Osteoblast (primary cell): ENCODE results near the gene MAP4K4. TPM values are rescaled to one million over a fixed set of nuclear protein-coding genes. Genes with fewer than 3 reads are reported as not detected.

Source experiments
- DNase-seq: peaks from one replicate; pipeline ENCODE4 v3.0.0; 2011; ENCODE audit warnings: low spot score, mixed read lengths; ENCODE audit not compliant: insufficient read length; ENCODE audit errors: missing footprints
- H2AFZ ChIP-seq: 2 replicates; pipeline ENCODE4 v1.6.0; 2011; ENCODE audit warnings: mild to moderate bottlenecking, low read length
- H3K27ac ChIP-seq: 2 replicates; pipeline ENCODE4 v1.5.1; 2011; ENCODE audit warnings: mild to moderate bottlenecking, low read depth, low read length, moderate library complexity
- H3K27me3 ChIP-seq: 2 replicates; pipeline ENCODE4 v1.6.0; 2012; ENCODE audit warnings: mild to moderate bottlenecking, control low read depth, inconsistent platforms, low read length, moderate library complexity; ENCODE audit not compliant: insufficient read depth
- H3K36me3 ChIP-seq: 2 replicates; pipeline ENCODE4 v1.5.1; 2011; ENCODE audit warnings: mild to moderate bottlenecking, low read length, control low read depth, moderate library complexity; ENCODE audit not compliant: insufficient read depth
- H3K4me1 ChIP-seq: 2 replicates; pipeline ENCODE4 v1.5.1; 2011; ENCODE audit warnings: mild to moderate bottlenecking, low read length, control low read depth, moderate library complexity; ENCODE audit not compliant: insufficient read depth
- H3K4me2 ChIP-seq: 2 replicates; pipeline ENCODE4 v1.6.0; 2011; ENCODE audit warnings: mild to moderate bottlenecking, low read length; ENCODE audit not compliant: insufficient read depth
- H3K4me3 ChIP-seq: fragments of 200-600 bp; sonication (generic); 3 replicates; pipeline ENCODE4 v1.5.1; 2012; ENCODE audit warnings: mild to moderate bottlenecking, low read length, inconsistent platforms; ENCODE audit not compliant: insufficient read depth
- H3K79me2 ChIP-seq: 2 replicates; pipeline ENCODE4 v1.6.0; 2012; ENCODE audit warnings: mild to moderate bottlenecking, low read length, control low read depth, inconsistent platforms; ENCODE audit not compliant: insufficient read depth
- H3K9me3 ChIP-seq: 2 replicates; pipeline ENCODE4 v1.5.1; 2011; ENCODE audit warnings: low read depth, low read length, control low read depth
- H4K20me1 ChIP-seq: 2 replicates; pipeline ENCODE4 v1.6.0; 2012; ENCODE audit warnings: mild to moderate bottlenecking, low read length, control low read depth; ENCODE audit not compliant: insufficient read depth
- total RNA-seq: library from RNA; depleted of rRNA; stranded (reverse); fragments of >200 nt; gene quantifications from 2 replicates; pipeline ENCODE4 v1.2.3, GENCODE V29; 2012
- TF ChIP-seq, protein P1 (sequence below): IDR thresholded peaks from 2 replicates; pipeline ENCODE4 v1.5.1; 2011; ENCODE audit warnings: mild to moderate bottlenecking, low read depth, low read length, moderate library complexity; ENCODE audit errors: extremely low read depth

Gene MAP4K4
- total RNA-seq, 1 donor = 231 TPM

DNA sequence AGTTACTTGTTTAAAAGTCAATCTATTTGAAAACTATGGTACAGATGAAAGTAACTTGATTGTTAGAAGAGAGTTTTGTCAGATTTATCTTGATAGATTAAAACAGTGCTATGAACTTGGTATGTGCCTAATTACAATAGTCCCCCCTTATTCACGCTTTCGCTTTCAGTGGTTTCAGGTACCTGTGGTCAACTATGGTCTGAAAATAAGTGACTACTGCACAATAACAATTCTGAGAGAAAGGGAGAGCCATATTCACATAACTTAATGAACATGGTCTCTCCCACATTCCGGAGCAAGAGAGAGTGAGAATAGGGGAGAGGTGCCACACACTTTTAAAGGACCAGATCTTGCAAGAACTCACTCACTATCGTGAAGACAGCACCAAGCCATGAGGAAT lies 13.2 kb upstream of the MAP4K4 start:
- Histone ChIP-seq H2AFZ (no peak overlapping the region), H3K9me3 (no peaks in the 10 kb centered on the region), H3K4me1 (peaks cover 9% of the 10 kb centered on the region), H3K4me3 (no peak overlapping the region), H3K4me2 (no peak overlapping the region), H3K79me2 (no peaks in the 10 kb centered on the region), H3K27me3 (no peaks in the 10 kb centered on the region), H3K36me3 (no peaks in the 10 kb centered on the region), H4K20me1 (no peaks in the 10 kb centered on the region), H3K27ac (no peak overlapping the region)
- TF ChIP-seq, protein P1, sequence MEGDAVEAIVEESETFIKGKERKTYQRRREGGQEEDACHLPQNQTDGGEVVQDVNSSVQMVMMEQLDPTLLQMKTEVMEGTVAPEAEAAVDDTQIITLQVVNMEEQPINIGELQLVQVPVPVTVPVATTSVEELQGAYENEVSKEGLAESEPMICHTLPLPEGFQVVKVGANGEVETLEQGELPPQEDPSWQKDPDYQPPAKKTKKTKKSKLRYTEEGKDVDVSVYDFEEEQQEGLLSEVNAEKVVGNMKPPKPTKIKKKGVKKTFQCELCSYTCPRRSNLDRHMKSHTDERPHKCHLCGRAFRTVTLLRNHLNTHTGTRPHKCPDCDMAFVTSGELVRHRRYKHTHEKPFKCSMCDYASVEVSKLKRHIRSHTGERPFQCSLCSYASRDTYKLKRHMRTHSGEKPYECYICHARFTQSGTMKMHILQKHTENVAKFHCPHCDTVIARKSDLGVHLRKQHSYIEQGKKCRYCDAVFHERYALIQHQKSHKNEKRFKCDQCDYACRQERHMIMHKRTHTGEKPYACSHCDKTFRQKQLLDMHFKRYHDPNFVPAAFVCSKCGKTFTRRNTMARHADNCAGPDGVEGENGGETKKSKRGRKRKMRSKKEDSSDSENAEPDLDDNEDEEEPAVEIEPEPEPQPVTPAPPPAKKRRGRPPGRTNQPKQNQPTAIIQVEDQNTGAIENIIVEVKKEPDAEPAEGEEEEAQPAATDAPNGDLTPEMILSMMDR = no peak
- no peak for DNase-seq

DNA sequence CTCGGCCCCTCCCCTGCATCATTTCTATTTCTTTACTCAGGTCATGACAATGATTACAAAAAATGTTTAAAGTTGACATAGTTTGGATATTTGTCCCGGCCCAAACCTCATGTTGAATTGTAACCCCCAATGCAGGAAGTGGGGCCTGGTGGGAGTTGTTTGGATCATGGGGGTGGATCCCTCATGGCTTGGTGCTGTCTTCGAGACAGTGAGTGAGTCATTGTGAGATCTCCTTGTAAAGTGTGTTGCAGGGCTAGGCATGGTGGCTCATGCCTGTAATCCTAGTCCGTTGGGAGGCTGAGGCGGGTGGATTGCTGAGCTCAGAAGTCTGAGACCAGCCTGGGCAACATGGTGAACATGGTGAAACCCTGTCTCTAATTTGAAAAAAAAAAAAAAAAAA lies 9.2 kb upstream of the MAP4K4 start:
- TF ChIP-seq, protein P1 = no peak
- no peak overlapping the region for H3K27ac ChIP-seq
- H3K4me1 ChIP-seq = peaks cover 6% of the 10 kb centered on the region
- H3K36me3 ChIP-seq = no peaks in the 10 kb centered on the region
- no peak overlapping the region for H3K4me2 ChIP-seq
- H3K4me3 ChIP-seq = no peak overlapping the region
- H3K9me3 ChIP-seq = no peaks in the 10 kb centered on the region
- no peaks in the 10 kb centered on the region for H3K79me2 ChIP-seq
- H4K20me1 ChIP-seq = no peaks in the 10 kb centered on the region
- H2AFZ ChIP-seq = no peak overlapping the region
- no peak for DNase-seq
- H3K27me3 ChIP-seq = no peaks in the 10 kb centered on the region

DNA sequence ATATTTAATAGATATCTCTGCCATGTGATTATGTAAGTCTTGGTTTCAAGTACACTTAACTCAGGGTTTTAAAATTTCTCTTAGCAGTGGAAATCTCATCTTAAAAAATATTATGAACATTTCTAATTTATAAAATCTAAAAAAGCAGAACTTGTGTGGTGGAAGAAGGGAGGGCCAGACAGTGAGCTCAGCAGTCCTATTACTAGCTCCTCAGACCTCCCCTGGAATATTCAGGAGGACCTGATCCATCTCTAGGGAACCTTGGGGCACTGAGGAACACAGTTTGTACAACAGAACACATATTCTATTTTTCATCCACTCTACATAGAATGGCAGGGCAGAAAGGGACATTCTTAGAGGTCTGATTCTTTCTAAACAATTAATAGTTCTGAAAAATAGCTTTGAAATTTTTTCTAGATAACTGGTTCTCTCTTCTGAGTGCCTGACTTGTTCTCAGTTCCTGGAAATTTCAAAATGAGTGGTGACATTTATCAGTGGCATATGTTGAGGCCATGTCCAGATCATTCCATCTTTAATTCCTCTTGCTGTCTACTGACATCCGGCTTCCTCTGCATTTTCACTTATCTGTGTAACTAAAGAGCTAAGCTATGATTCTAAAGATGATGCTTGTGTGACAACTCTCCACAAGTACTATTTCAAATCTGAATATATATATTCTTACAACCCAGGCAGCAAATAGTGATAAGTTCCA lies 8.2 kb upstream of the MAP4K4 start:
- H3K27me3 ChIP-seq = no peaks in the 10 kb centered on the region
- no peak for DNase-seq
- TF ChIP-seq, protein P1 = no peak
- no peak overlapping the region for H3K4me3 ChIP-seq
- no peaks in the 10 kb centered on the region for H4K20me1 ChIP-seq
- no peaks in the 10 kb centered on the region for H3K9me3 ChIP-seq
- H3K79me2 ChIP-seq = no peaks in the 10 kb centered on the region
- no peak overlapping the region for H3K4me2 ChIP-seq
- no peaks in the 10 kb centered on the region for H3K36me3 ChIP-seq
- no peak overlapping the region for H2AFZ ChIP-seq
- H3K27ac ChIP-seq = no peak overlapping the region
- peaks cover 6% of the 10 kb centered on the region for H3K4me1 ChIP-seq

DNA sequence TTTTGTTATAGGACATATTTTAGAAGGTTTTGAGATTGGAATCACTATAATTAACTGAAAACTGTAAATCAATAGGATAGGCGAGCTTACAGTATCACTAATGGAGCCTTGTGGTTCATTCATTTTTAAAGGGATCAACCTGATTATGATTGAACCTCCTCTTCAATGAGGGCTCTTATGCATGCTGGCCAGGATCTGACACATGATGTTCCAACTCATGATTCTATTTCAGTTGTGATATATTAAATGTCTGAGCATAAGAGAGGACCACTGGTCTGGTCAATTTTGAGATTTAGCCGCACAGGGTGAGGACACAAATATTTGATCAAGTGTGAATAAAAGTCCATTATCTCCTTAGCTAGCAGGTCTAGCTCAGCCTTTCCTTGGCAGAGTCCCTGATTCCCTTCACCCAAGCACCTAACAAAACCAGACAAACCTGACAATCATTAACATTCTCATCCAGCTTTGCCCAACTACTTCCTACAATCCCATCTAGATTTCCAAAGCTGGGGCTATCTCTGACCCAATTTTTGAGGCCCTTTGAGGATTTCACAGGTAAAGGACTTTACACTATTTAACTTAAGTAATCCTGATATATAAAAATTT lies 6.9 kb upstream of the MAP4K4 start:
- Histone ChIP-seq H3K4me2 (no peak overlapping the region), H3K36me3 (no peaks in the 10 kb centered on the region), H4K20me1 (no peaks in the 10 kb centered on the region), H3K4me3 (no peak overlapping the region), H3K9me3 (no peaks in the 10 kb centered on the region), H3K27ac (no peak overlapping the region), H3K27me3 (no peaks in the 10 kb centered on the region), H3K79me2 (no peaks in the 10 kb centered on the region), H2AFZ (no peak overlapping the region), H3K4me1 (peaks cover 6% of the 10 kb centered on the region)
- TF ChIP-seq, protein P1 = no peak
- no peak for DNase-seq
